ENCODE measurements around the gene B4GALNT3.

GRCh38 chr12:460261-461230 lies 807 bp downstream of the B4GALNT3 start:
- TF ChIP-seq EP300 (IDR thresholded peaks at IDR 0.05) (no peak), CTCF (IDR thresholded peaks at IDR 0.05) (no peak), TFCP2L1 (CRISPR knock-in tag; IDR thresholded peaks at IDR 0.05) (no peak), USF2 (IDR thresholded peaks at IDR 0.05) (no peak), ZC3H11A (IDR thresholded peaks at IDR 0.05) (no peak)
